SK-N-SH treated with all-trans-retinoic acid at 6 μM for 48 hours (cell line): ENCODE measurements around the gene CHEK2.

Experiments used
- ATAC-seq: fragments of 200-7000 bp; cut with Tn5 transposase; 3 replicates; pipeline ENCODE4 v1.9.1; 2020; ENCODE audit warnings: mild to moderate bottlenecking, moderate library complexity
- ARNTL ChIP-seq: fragments of 450-650 bp; formaldehyde crosslinking; IDR thresholded peaks from 2 replicates; pipeline ENCODE4 v1.5.0; 2020; ENCODE audit warnings: low read depth, mild to moderate bottlenecking, moderate library complexity, borderline replicate concordance
- BACH2 ChIP-seq: fragments of 250-450 bp; sonication (Bioruptor Pico); IDR thresholded peaks from 2 replicates; pipeline ENCODE4 v1.9.0; 2021; ENCODE audit warnings: mild to moderate bottlenecking, borderline replicate concordance
- CREB5 ChIP-seq: fragments of 250-450 bp; sonication (Bioruptor Pico); IDR thresholded peaks from 2 replicates; pipeline ENCODE4 v1.5.1; 2020; ENCODE audit warnings: low read depth, mild to moderate bottlenecking, moderate library complexity
- CSDC2 ChIP-seq: fragments of 250-450 bp; sonication (Bioruptor Pico); IDR thresholded peaks from 2 replicates; pipeline ENCODE4 v1.5.0; 2020; ENCODE audit warnings: mild to moderate bottlenecking, moderate library complexity
- CSRNP3 ChIP-seq: fragments of 250-450 bp; sonication (Bioruptor Pico); IDR thresholded peaks from 2 replicates; pipeline ENCODE4 v1.5.1; 2021; ENCODE audit warnings: mild to moderate bottlenecking, moderate library complexity
- GLIS3 ChIP-seq: fragments of 250-450 bp; sonication (Bioruptor Pico); IDR thresholded peaks from 2 replicates; pipeline ENCODE4 v1.5.0; 2020; ENCODE audit warnings: mild to moderate bottlenecking, moderate library complexity
- ISL1 ChIP-seq: fragments of 250-450 bp; sonication (Bioruptor Pico); IDR thresholded peaks from 2 replicates; pipeline ENCODE4 v2.1.2; 2022; ENCODE audit warnings: mild to moderate bottlenecking, moderate library complexity
- OSR1 ChIP-seq: fragments of 250-450 bp; sonication (Bioruptor Pico); IDR thresholded peaks from 2 replicates; pipeline ENCODE4 v1.8.0; 2022; ENCODE audit warnings: moderate library complexity, mild to moderate bottlenecking, inconsistent platforms
- PATZ1 ChIP-seq: fragments of 250-450 bp; sonication (Bioruptor Pico); IDR thresholded peaks from 2 replicates; pipeline ENCODE4 v1.8.0; 2020; ENCODE audit warnings: mild to moderate bottlenecking, moderate library complexity, borderline replicate concordance
- POU6F1 ChIP-seq: fragments of 250-450 bp; sonication (Bioruptor Pico); IDR thresholded peaks from 2 replicates; pipeline ENCODE4 v1.8.0; 2021; ENCODE audit warnings: low read depth, mild to moderate bottlenecking, moderate library complexity, borderline replicate concordance
- RARB ChIP-seq: fragments of 250-450 bp; sonication (Bioruptor Pico); IDR thresholded peaks from 2 replicates; pipeline ENCODE4 v1.8.0; 2021; ENCODE audit warnings: mild to moderate bottlenecking, moderate library complexity
- TSHZ2 ChIP-seq: fragments of 250-450 bp; sonication (Bioruptor Pico); IDR thresholded peaks from 2 replicates; pipeline ENCODE4 v1.5.0; 2020; ENCODE audit warnings: mild to moderate bottlenecking, moderate library complexity
- ZFP3 ChIP-seq: fragments of 250-450 bp; sonication (Bioruptor Pico); IDR thresholded peaks from 2 replicates; pipeline ENCODE4 v1.5.0; 2020; ENCODE audit warnings: mild to moderate bottlenecking, moderate library complexity
- ZFP30 ChIP-seq: fragments of 450-650 bp; formaldehyde crosslinking; IDR thresholded peaks from 2 replicates; pipeline ENCODE4 v1.5.0; 2022; ENCODE audit warnings: mild to moderate bottlenecking, moderate library complexity
- ZNF565 ChIP-seq: fragments of 450-650 bp; formaldehyde crosslinking; conservative IDR thresholded peaks from 2 replicates; pipeline ENCODE4 v1.5.0; 2020; ENCODE audit warnings: low read depth, mild to moderate bottlenecking, moderate library complexity
- ZNF8 ChIP-seq: fragments of 450-650 bp; formaldehyde crosslinking; IDR thresholded peaks from 2 replicates; pipeline ENCODE4 v1.5.0; 2020; ENCODE audit warnings: mild to moderate bottlenecking, moderate library complexity

Gene CHEK2

GRCh38 chr22:28728002-28728401 is 13.6 kb downstream of the CHEK2 start:
- no peak for ATAC-seq

GRCh38 chr22:28718044-28718443 is 23.6 kb downstream of the CHEK2 start:
- no peak for ATAC-seq

More at GRCh38 chr22:28728002-28728401, 13.6 kb downstream of the CHEK2 start:
- TF ChIP-seq CREB5 (CRISPR knock-in tag) (no peak), ZNF565 (CRISPR knock-in tag) (no peak), CSDC2 (no peak), ZFP30 (CRISPR knock-in tag) (no peak), RARB (CRISPR knock-in tag) (no peak), ZFP3 (no peak), GLIS3 (CRISPR knock-in tag) (no peak), ZNF8 (CRISPR knock-in tag) (no peak), TSHZ2 (CRISPR knock-in tag) (no peak)

More at GRCh38 chr22:28718044-28718443, 23.6 kb downstream of the CHEK2 start:
- no peak for TF ChIP-seq GLIS3 (CRISPR knock-in tag)
- TF ChIP-seq ISL1 (CRISPR knock-in tag), result no peak
- no peak for TF ChIP-seq ZNF8 (CRISPR knock-in tag)
- TF ChIP-seq BACH2 (CRISPR knock-in tag), result no peak
- no peak for TF ChIP-seq RARB (CRISPR knock-in tag)
- no peak for TF ChIP-seq ZNF565 (CRISPR knock-in tag)
- TF ChIP-seq CSRNP3, result no peak
- no peak for TF ChIP-seq ARNTL (CRISPR knock-in tag)
- no peak for TF ChIP-seq CREB5 (CRISPR knock-in tag)
- no peak for TF ChIP-seq POU6F1 (CRISPR knock-in tag)
- no peak for TF ChIP-seq OSR1 (CRISPR knock-in tag)
- no peak for TF ChIP-seq CSDC2
- no peak for TF ChIP-seq PATZ1
